HepG2 (cell line): Measurements from ENCODE around the gene CHKB. TPM values are rescaled to one million over a fixed set of nuclear protein-coding genes. Genes with fewer than 3 reads are reported as not detected.
A peak's percentile ranks its signal among the peaks of the same experiment; 100 is the strongest.

Experiments
- ATAC-seq: fragments of 200-7000 bp; cut with Tn5 transposase; 3 replicates; pipeline ENCODE4 v1.9.1; 2020; ENCODE audit warnings: mild to moderate bottlenecking, moderate library complexity
- BruUV-seq: library from RNA; stranded (reverse); fragments of 400-500 nt; replicated peaks from 2 replicates; lab custom pipeline; 2021; lab: Mats Ljungman, UMichigan
- CTCF ChIA-PET: fragments of 300-600 bp; formaldehyde crosslinking; extraction: SDS; loops from one replicate; lab custom pipeline; 2021; ENCODE audit warnings: low total read pairs, inconsistent platforms, low intra/inter-chr PET ratio; lab: Yijun Ruan, JAX
- POLR2A ChIA-PET: fragments of 350-600 bp; sonication (Branson Sonifier 250); formaldehyde crosslinking; loops from one replicate; lab custom pipeline; 2020; ENCODE audit warnings: antibody characterized with exemption, inconsistent platforms; lab: Yijun Ruan, JAX
- DNase-seq: peaks from one replicate; pipeline ENCODE4 v3.0.0-alpha.2; 2015; ENCODE audit warnings: low spot score
- FAIRE-seq: peaks from 3 replicates; lab custom pipeline; 2011; peaks lifted over from hg19 to GRCh38; lab: Jason Lieb, UNC
- H2AFZ ChIP-seq: one replicate; pipeline ENCODE4 v1.6.1; 2011; ENCODE audit warnings: low read length, inconsistent platforms
- H3K27ac ChIP-seq: fragments of 300-600 bp; 3 replicates; pipeline ENCODE4 v1.8.0; 2011; ENCODE audit warnings: mixed run types, mild to moderate bottlenecking, mixed read lengths, low read length, inconsistent platforms; ENCODE audit not compliant: insufficient read depth; ENCODE audit errors: extremely low read length
- H3K27me3 ChIP-seq, 2 experiments: fragments of 200-600 bp in 1 of 2; 2 replicates in 1 of 2; 3 replicates in 1 of 2; pipeline versions ENCODE4 v1.6.0 to v1.8.0; 2011; ENCODE audit warnings: low read length in 2 of 2, mild to moderate bottlenecking in 2 of 2, moderate library complexity in 2 of 2, inconsistent platforms in 1 of 2; ENCODE audit not compliant: insufficient read depth in 2 of 2, control insufficient read depth in 1 of 2
- H3K36me3 ChIP-seq, 2 experiments: fragments of 200-600 bp in 1 of 2; replicated peaks in 1 of 2; 2 replicates in 1 of 2; 3 replicates in 1 of 2; pipeline versions ENCODE4 v1.5.1 to v1.8.0; 2011; ENCODE audit warnings: low read length in 2 of 2, inconsistent platforms in 1 of 2; ENCODE audit not compliant: insufficient read depth in 2 of 2, control insufficient read depth in 1 of 2
- H3K4me1 ChIP-seq: 2 replicates; pipeline ENCODE4 v1.5.1; 2012; ENCODE audit warnings: low read length, inconsistent platforms; ENCODE audit not compliant: insufficient read depth
- H3K4me2 ChIP-seq: 2 replicates; pipeline ENCODE4 v1.6.0; 2011; ENCODE audit warnings: low read depth, low read length, inconsistent platforms
- H3K4me3 ChIP-seq, 3 experiments: fragments of 200-600 bp in 1 of 3; sonication (generic), shearing (Covaris generic) in 1 of 3; replicated peaks in 1 of 3; 2 replicates each; pipeline ENCODE4 v1.5.1; 2011 to 2016; ENCODE audit warnings: low read length in 3 of 3, inconsistent platforms in 2 of 3, low read depth in 2 of 3, mild to moderate bottlenecking in 2 of 3, control low read depth in 1 of 3, mixed read lengths in 1 of 3; ENCODE audit not compliant: insufficient read depth in 1 of 3
- H3K79me2 ChIP-seq: one replicate; pipeline ENCODE4 v1.6.1; 2011; ENCODE audit warnings: low read length, inconsistent platforms; ENCODE audit not compliant: insufficient read depth
- H3K9ac ChIP-seq: 2 replicates; pipeline ENCODE4 v1.6.0; 2011; ENCODE audit warnings: mild to moderate bottlenecking, low read depth, low read length, inconsistent platforms; ENCODE audit not compliant: insufficient read depth
- H3K9me3 ChIP-seq: 2 replicates; pipeline ENCODE4 v1.5.1; 2012; ENCODE audit warnings: mild to moderate bottlenecking, low read length
- H4K20me1 ChIP-seq: 2 replicates; pipeline ENCODE4 v1.6.0; 2011; ENCODE audit warnings: inconsistent platforms, mild to moderate bottlenecking, low read length, moderate library complexity; ENCODE audit not compliant: insufficient read depth
- ATF4 ChIP-seq, 2 experiments: fragments of 450-650 bp in 1 of 2; sonication (generic) in 1 of 2; formaldehyde crosslinking; IDR thresholded peaks; 2 replicates each; pipeline versions ENCODE4 v1.5.0 to v1.8.0; 2020 to 2022; ENCODE audit warnings: mild to moderate bottlenecking in 1 of 2, missing genetic modification reagents in 1 of 2
- PHF20 ChIP-seq: sonication (generic); formaldehyde crosslinking; IDR thresholded peaks from 2 replicates; pipeline ENCODE4 v1.5.0; 2020; ENCODE audit warnings: mild to moderate bottlenecking, missing genetic modification reagents
- TFAP4 ChIP-seq: sonication (generic); IDR thresholded peaks from 2 replicates; pipeline ENCODE4 v1.6.1; 2016; ENCODE audit warnings: low read depth, borderline replicate concordance
- THAP8 ChIP-seq: sonication (generic); formaldehyde crosslinking; IDR thresholded peaks from 2 replicates; pipeline ENCODE4 v1.5.1; 2020; ENCODE audit warnings: missing genetic modification reagents, mild to moderate bottlenecking, borderline replicate concordance
- ZBTB26 ChIP-seq: IDR thresholded peaks from 2 replicates; pipeline ENCODE4 v1.6.1; 2016; ENCODE audit warnings: missing compliant biosample characterization, missing genetic modification reagents, borderline replicate concordance
- ZFP91 ChIP-seq: sonication (generic); formaldehyde crosslinking; IDR thresholded peaks from 2 replicates; pipeline ENCODE4 v1.9.0; 2022; ENCODE audit warnings: missing genetic modification reagents, mild to moderate bottlenecking, borderline replicate concordance
- ZKSCAN5 ChIP-seq: sonication (generic); formaldehyde crosslinking; IDR thresholded peaks from 2 replicates; pipeline ENCODE4 v1.5.1; 2020; ENCODE audit warnings: mild to moderate bottlenecking, missing genetic modification reagents
- ZNF570 ChIP-seq: sonication (generic); formaldehyde crosslinking; IDR thresholded peaks from 2 replicates; pipeline ENCODE4 v1.4.0; 2020; ENCODE audit warnings: mild to moderate bottlenecking, missing genetic modification reagents, borderline replicate concordance
- ZNF615 ChIP-seq: sonication (generic); formaldehyde crosslinking; IDR thresholded peaks from 2 replicates; pipeline ENCODE4 v1.5.0; 2020; ENCODE audit warnings: mild to moderate bottlenecking, missing genetic modification reagents, borderline replicate concordance
- ZNF674 ChIP-seq: sonication (generic); formaldehyde crosslinking; IDR thresholded peaks from 2 replicates; pipeline ENCODE4 v1.5.0; 2020; ENCODE audit warnings: low read depth, mild to moderate bottlenecking, missing genetic modification reagents
- ZNF768 ChIP-seq: sonication (generic); formaldehyde crosslinking; IDR thresholded peaks from 2 replicates; pipeline ENCODE4 v1.4.0; 2020; ENCODE audit warnings: missing genetic modification reagents
- ZNF800 ChIP-seq: sonication (generic); formaldehyde crosslinking; IDR thresholded peaks from 2 replicates; pipeline ENCODE4 v1.4.0; 2020; ENCODE audit warnings: missing genetic modification reagents
- WGBS: methylation state at CpG from one replicate; pipeline ENCODE4 v1.1.6; 2017; ENCODE audit warnings: low lambda C conversion rate; 5-methylcytosine and 5-hydroxymethylcytosine counted together
- in situ Hi-C: cut with HindIII; loops from 2 replicates; pipeline ENCODE4 v1.10.0; 2017; ENCODE audit warnings: low pct_unique_long_range_greater_than_20kb; ENCODE audit not compliant: extremely low pct_ligation_motif_present
- intact Hi-C: fragments of 100-400 bp; cut with micrococcal nuclease; formaldehyde crosslinking; loops from one replicate; pipeline ENCODE4 v1.10.0; 2022; ENCODE audit not compliant: unreplicated experiment
- polyA plus RNA-seq, 8 experiments: library from polyadenylated mRNA; depleted of rRNA in 3 of 8; stranded (reverse) in 7 of 8; unstranded in 1 of 8; fragments of >200 nt; fragmentation: Illumina TruSeq in 4 of 8; extraction: Trizol in 4 of 8; gene quantifications; 2 replicates each; pipeline versions ENCODE4 v1.2.1 to v1.2.3, GENCODE V29; 2011 to 2016; ENCODE audit warnings: low read depth in 4 of 8, missing spikeins in 1 of 8, mixed read lengths in 1 of 8; ENCODE audit not compliant: insufficient read depth in 1 of 8
- total RNA-seq, 5 experiments: library from RNA; depleted of rRNA; stranded (reverse); fragments of >200 nt; fragmentation: Illumina TruSeq; extraction: Trizol; gene quantifications; 2 replicates each; pipeline ENCODE4 v1.2.3, GENCODE V29; 2016; ENCODE audit warnings: low read depth in 1 of 5

Gene CHKB
- total and polyA plus RNA-seq, 2 of the 13 experiments (the other 11 are each of a cell fraction or from before 2014, with no cell fraction given), result 24.5 to 42.7 TPM

- TF ChIP-seq TFAP4 (peak; percentile 5; the same call in 1 of the 2 replicates), ZNF674 (no peak)
Measured at GRCh38 chr22:50626850-50627641, 44.4 kb upstream of the CHKB start (continued).

GRCh38 chr22:50626314-50626849 lies 43.7 kb upstream of the CHKB start:
- Histone ChIP-seq H3K4me2 (peak overlapping the region; percentile 90), H3K4me1 (peaks cover 56% of the 10 kb centered on the region), H3K4me3 (peak overlapping the region in 1 of 3 experiments; percentile 88; a peak in 1 of 6 replicates), H3K27ac (no peak overlapping the region), H4K20me1 (no peaks in the 10 kb centered on the region), H3K27me3 (no peaks in the 10 kb centered on the region; a peak in 1 of 5 replicates), H3K36me3 (no peaks in the 10 kb centered on the region), H3K9ac (no peak overlapping the region), H2AFZ (no peak overlapping the region), H3K9me3 (no peaks in the 10 kb centered on the region), H3K79me2 (peaks cover 4% of the 10 kb centered on the region)
- in situ Hi-C loops (loop anchor here (5.0 kb wide), 1 partner anchor 71 kb away; no protein-coding TSS in a partner anchor), intact Hi-C loops (no loop called here)
- POLR2A ChIA-PET, result interaction anchor here (1.4 to 4.2 kb wide), 2 partner anchors 14 to 73 kb away, joined by 5 to 56 read pairs; no protein-coding TSS in a partner anchor
- ATAC-seq (no peak), FAIRE-seq (no peak), DNase-seq (no peak)
- WGBS, result 95% methylated on average over 5 of the region's 12 CpGs
- BruUV-seq, result no TSS peak
- CTCF ChIA-PET, result interaction anchor here (1.1 kb wide), 1 partner anchor 65 kb away, joined by 5 read pairs; no protein-coding TSS in a partner anchor
- TF ChIP-seq THAP8 (CRISPR knock-in tag) (no peak), ZNF768 (CRISPR knock-in tag) (no peak), ZNF800 (CRISPR knock-in tag) (no peak), ZNF615 (CRISPR knock-in tag) (no peak), PHF20 (CRISPR knock-in tag) (no peak), ATF4 (CRISPR knock-in tag; IDR thresholded peaks at IDR 0.05) (no peak), ZNF570 (CRISPR knock-in tag) (no peak), ZBTB26 (CRISPR knock-in tag) (no peak), ZFP91 (CRISPR knock-in tag) (no peak), ZKSCAN5 (CRISPR knock-in tag) (no peak)
